Iris pigment epithelial cell (primary cell): ENCODE data around the gene FAM89A.
"Not testable (repeated sequence)": the region's sequence is repeated elsewhere in the genome, so short reads cannot be mapped to it uniquely, and the experiment has no call there.

Experiments
- DNase-seq: peaks from one replicate; pipeline ENCODE4 v3.0.0-alpha.2; 2011; ENCODE audit warnings: low read depth

Gene FAM89A

GRCh38 chr1:230987448-230987847, 52.6 kb downstream of the FAM89A start:
- no peak for DNase-seq

GRCh38 chr1:230986976-230987375, 53.1 kb downstream of the FAM89A start:
- DNase-seq = peak; percentile 93

GRCh38 chr1:230985711-230986110, 54.3 kb downstream of the FAM89A start:
- DNase-seq = no peak

GRCh38 chr1:230984622-230985515, 55.2 kb downstream of the FAM89A start:
- not testable (repeated sequence) for DNase-seq

GRCh38 chr1:230983811-230984210, 56.2 kb downstream of the FAM89A start:
- no peak for DNase-seq

- DNase-seq = peak; percentile 89
Observed at GRCh38 chr1:230982696-230983095, 57.4 kb downstream of the FAM89A start.

GRCh38 chr1:230979952-230980351, 60.1 kb downstream of the FAM89A start:
- no peak for DNase-seq

- peak; percentile 9 for DNase-seq
Observed at GRCh38 chr1:230979389-230979716, 60.7 kb downstream of the FAM89A start.

GRCh38 chr1:230978491-230979388, 61.3 kb downstream of the FAM89A start, which contains the start of the genes ARV1 and TTC13:
TSS of gene ARV1 (plus strand) at chr1:230979094. CDS start at chr1:230979106, 12 bp downstream.
TSS of gene TTC13 (minus strand) at chr1:230978861. CDS start at chr1:230978830, 31 bp downstream.
- DNase-seq = peak; percentile 99

GRCh38 chr1:230977761-230978490, 62.1 kb downstream of the FAM89A start:
- DNase-seq = peak; percentile 14

GRCh38 chr1:230976825-230977747, 63.0 kb downstream of the FAM89A start:
- no peak for DNase-seq

- DNase-seq = no peak
Observed at GRCh38 chr1:230976360-230976759, 63.7 kb downstream of the FAM89A start.

- no peak for DNase-seq
Observed at GRCh38 chr1:230975636-230976035, 64.4 kb downstream of the FAM89A start.

- DNase-seq = peak; percentile 19
Observed at GRCh38 chr1:230972855-230973271, 67.2 kb downstream of the FAM89A start.

- no peak for DNase-seq
Observed at GRCh38 chr1:230971771-230972170, 68.3 kb downstream of the FAM89A start.

GRCh38 chr1:230970432-230970831, 69.6 kb downstream of the FAM89A start:
- DNase-seq = no peak
